Measurements from ENCODE around the gene DNAJC15. TPM values are rescaled to one million over a fixed set of nuclear protein-coding genes. Genes with fewer than 3 reads are reported as not detected.

The DNAJC15 gene
- total RNA-seq, 1 donor from 2014 or later = 2.3 TPM

- intact Hi-C loops (cut with DNase I) = no loop called here
- Histone ChIP-seq H3K36me3 (no peaks in the 10 kb centered on the region), H3K27me3 (no peaks in the 10 kb centered on the region), H3K27ac (no peak overlapping the region), H3K9me3 (no peaks in the 10 kb centered on the region), H3K4me1 (no peaks in the 10 kb centered on the region), H3K4me3 (no peak overlapping the region)
- DNase-seq (ENCODE audit: low spot score in 2 of 2) = no peak
- TF ChIP-seq, protein P1, sequence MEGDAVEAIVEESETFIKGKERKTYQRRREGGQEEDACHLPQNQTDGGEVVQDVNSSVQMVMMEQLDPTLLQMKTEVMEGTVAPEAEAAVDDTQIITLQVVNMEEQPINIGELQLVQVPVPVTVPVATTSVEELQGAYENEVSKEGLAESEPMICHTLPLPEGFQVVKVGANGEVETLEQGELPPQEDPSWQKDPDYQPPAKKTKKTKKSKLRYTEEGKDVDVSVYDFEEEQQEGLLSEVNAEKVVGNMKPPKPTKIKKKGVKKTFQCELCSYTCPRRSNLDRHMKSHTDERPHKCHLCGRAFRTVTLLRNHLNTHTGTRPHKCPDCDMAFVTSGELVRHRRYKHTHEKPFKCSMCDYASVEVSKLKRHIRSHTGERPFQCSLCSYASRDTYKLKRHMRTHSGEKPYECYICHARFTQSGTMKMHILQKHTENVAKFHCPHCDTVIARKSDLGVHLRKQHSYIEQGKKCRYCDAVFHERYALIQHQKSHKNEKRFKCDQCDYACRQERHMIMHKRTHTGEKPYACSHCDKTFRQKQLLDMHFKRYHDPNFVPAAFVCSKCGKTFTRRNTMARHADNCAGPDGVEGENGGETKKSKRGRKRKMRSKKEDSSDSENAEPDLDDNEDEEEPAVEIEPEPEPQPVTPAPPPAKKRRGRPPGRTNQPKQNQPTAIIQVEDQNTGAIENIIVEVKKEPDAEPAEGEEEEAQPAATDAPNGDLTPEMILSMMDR (IDR thresholded peaks at IDR 0.05) = no peak
These were observed 113.7 kb downstream of the DNAJC15 start for GRCh38 chr13:43136920-43137575.

GRCh38 chr13:43139211-43139610 is 115.8 kb downstream of the DNAJC15 start:
- H3K27me3 ChIP-seq = no peaks in the 10 kb centered on the region
- no peak overlapping the region for H3K27ac ChIP-seq
- no peaks in the 10 kb centered on the region for H3K9me3 ChIP-seq
- H3K4me1 ChIP-seq = no peaks in the 10 kb centered on the region
- H3K36me3 ChIP-seq = no peaks in the 10 kb centered on the region
- intact Hi-C loops (cut with DNase I) = no loop called here
- no peak overlapping the region for H3K4me3 ChIP-seq
- TF ChIP-seq, protein P1 (IDR thresholded peaks at IDR 0.05) = no peak
- DNase-seq (ENCODE audit: low spot score in 2 of 2) = no peak

- intact Hi-C loops (cut with DNase I) = no loop called here
These were observed 116.5 kb downstream of the DNAJC15 start for GRCh38 chr13:43139921-43140320.

GRCh38 chr13:43140985-43141384 is 117.6 kb downstream of the DNAJC15 start:
- TF ChIP-seq, protein P1 (IDR thresholded peaks at IDR 0.05) = no peak
- no peak overlapping the region for H3K27ac ChIP-seq
- no peaks in the 10 kb centered on the region for H3K4me1 ChIP-seq
- H3K36me3 ChIP-seq = no peaks in the 10 kb centered on the region
- DNase-seq (ENCODE audit: low spot score in 2 of 2) = no peak
- intact Hi-C loops (cut with DNase I) = no loop called here
- H3K9me3 ChIP-seq = no peaks in the 10 kb centered on the region
- no peaks in the 10 kb centered on the region for H3K27me3 ChIP-seq
- no peak overlapping the region for H3K4me3 ChIP-seq

More at GRCh38 chr13:43139921-43140320, 116.5 kb downstream of the DNAJC15 start:
- no peaks in the 10 kb centered on the region for H3K27me3 ChIP-seq
- no peak overlapping the region for H3K4me3 ChIP-seq
- H3K27ac ChIP-seq = no peak overlapping the region
- H3K36me3 ChIP-seq = no peaks in the 10 kb centered on the region
- TF ChIP-seq, protein P1 (IDR thresholded peaks at IDR 0.05) = no peak
- no peaks in the 10 kb centered on the region for H3K4me1 ChIP-seq
- H3K9me3 ChIP-seq = no peaks in the 10 kb centered on the region
- no peak for DNase-seq (ENCODE audit: low spot score in 2 of 2)

DNA sequence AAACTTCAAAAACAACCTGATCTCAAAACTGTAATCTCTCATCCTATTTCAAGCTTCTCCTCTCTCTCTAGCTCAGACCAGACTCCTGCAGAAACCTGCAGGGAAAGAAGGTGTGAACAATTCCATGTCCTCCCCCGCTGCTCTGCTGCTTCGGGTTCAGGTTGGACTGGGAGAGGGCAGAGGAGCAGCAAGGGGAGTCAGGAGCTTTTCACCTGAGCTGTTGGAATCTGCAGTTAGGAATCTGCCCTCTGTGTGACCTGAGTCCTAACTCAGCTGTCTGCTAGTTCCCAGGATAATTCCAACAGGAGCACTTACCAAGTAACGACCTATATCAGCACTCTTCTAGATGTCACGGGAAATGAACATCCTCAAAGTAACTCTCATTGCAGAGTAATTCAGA is 118.3 kb downstream of the DNAJC15 start:
- TF ChIP-seq, protein P1 (IDR thresholded peaks at IDR 0.05) = no peak
- Histone ChIP-seq H3K4me3 (no peak overlapping the region), H3K4me1 (no peaks in the 10 kb centered on the region), H3K27ac (no peak overlapping the region), H3K27me3 (no peaks in the 10 kb centered on the region), H3K36me3 (no peaks in the 10 kb centered on the region), H3K9me3 (no peaks in the 10 kb centered on the region)
- intact Hi-C loops (cut with DNase I) = no loop called here
- DNase-seq (ENCODE audit: low spot score in 2 of 2) = no peak

- H3K27me3 ChIP-seq = no peaks in the 10 kb centered on the region
- H3K27ac ChIP-seq = no peak overlapping the region
- TF ChIP-seq, protein P1 (IDR thresholded peaks at IDR 0.05) = no peak
- no peaks in the 10 kb centered on the region for H3K9me3 ChIP-seq
- intact Hi-C loops (cut with DNase I) = no loop called here
- no peak overlapping the region for H3K4me3 ChIP-seq
- H3K36me3 ChIP-seq = no peaks in the 10 kb centered on the region
- no peaks in the 10 kb centered on the region for H3K4me1 ChIP-seq
- DNase-seq (ENCODE audit: low spot score in 2 of 2) = no peak
These were observed 120.2 kb downstream of the DNAJC15 start for GRCh38 chr13:43143591-43143990.

Data from ascending aorta (tissue), 2 donors.